GM19043 (cell line): ENCODE data around the gene TES.
A peak's percentile ranks its signal among the peaks of the same experiment; 100 is the strongest.

Source experiments
- ATAC-seq: cut with Tn5 transposase; IDR thresholded peaks from one replicate; pipeline ENCODE4 v1.9.1; 2021; ENCODE audit warnings: low read depth; ENCODE audit not compliant: unreplicated experiment

TES gene

DNA sequence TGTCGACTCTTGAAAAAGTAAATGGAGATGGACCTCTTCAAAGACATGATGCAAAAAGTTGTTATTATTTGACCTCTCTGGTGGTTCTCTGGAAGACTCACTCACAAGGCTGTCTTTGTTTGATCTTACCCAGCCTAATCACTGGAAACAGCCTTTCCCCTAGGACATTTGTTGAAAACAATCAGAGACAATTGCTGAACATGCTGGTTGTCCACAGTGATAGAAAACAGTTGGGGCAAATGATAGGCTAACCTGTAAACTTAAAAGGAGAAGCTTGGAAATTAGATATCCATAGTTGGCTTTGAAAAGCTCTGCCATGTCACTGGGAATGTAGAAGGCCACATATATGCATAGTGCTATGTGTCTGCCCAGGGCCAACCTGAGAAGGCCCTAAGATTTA, 22.9 kb upstream of the TES start:
- ATAC-seq = no peak

DNA sequence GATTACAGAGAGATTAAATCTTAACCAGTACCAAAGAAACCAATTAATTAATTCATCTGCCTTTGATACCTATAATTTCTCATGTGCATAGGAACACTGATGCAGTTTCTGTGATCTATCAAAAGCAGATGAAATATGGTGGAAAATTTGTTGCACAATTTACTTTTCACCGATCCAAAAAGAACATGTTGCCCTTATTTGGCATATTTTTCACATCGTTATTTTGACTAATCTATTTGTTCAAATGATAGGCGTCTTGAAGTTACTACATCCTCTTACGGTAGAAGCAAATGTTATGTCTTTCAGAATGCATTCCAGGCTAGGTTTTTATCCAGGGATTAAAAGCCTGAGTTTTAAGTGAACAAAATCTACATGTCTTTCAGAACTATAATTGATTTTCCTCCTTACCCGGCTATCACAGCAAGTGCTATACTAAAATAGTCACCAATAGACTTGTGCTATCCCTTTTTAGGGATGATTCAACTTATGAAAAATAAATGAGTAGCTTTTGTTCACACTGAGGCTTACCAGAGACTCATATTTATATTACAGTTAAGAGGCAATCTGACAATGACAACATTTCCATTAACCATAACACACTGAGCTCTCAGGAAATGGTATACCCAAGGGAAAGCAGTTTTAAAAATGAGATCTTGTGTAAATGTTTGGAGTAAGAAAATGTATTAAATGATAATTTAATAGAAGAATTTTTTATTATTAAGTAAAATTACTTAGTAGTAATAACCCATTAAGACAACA, 16.8 kb upstream of the TES start:
- ATAC-seq = no peak

DNA sequence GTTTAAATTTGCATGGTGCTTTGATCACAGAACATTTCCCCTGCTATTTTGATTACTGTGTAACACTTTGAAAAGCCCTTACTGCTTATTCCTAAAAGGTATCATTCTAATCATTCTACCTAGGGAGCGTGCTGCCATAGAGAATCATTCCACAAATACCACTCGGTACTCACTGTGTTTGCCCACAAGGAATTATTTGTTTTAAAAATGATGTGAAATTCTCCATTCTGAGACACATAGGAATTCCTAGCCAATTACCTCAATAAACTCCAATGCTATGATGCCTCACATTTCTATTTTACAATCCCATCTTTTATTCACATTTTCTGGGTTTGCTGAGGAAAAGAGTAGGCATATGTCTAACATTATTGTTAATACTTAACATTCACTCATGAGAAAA, 16.2 kb upstream of the TES start:
- ATAC-seq = no peak

- ATAC-seq = no peak
These were observed 14.9 kb upstream of the TES start for GRCh38 chr7:116195451-116195850.

DNA sequence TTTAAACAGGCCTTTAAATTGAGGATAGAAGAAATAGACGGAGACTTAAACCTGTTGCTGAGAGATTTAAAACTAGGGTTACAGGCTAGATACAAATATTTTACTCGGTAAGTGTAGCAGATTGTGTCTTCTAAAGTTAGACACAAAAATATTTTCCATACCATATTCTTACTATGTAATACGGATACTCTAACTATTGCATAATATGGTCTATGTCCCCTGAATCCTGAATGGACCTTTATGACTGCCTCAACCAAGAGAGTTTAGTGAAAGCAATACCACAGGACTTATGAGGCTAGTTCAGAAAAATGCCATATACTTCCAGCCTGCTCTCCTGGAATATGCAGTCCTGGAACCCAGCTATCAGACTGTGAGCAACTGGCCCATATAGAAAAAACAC, 13.4 kb upstream of the TES start:
- no peak for ATAC-seq

GRCh38 chr7:116197360-116197759, 13.0 kb upstream of the TES start:
- no peak for ATAC-seq

- ATAC-seq = no peak
These were observed 11.5 kb upstream of the TES start for GRCh38 chr7:116198748-116199410.

GRCh38 chr7:116200963-116201362, 9.4 kb upstream of the TES start:
- ATAC-seq = no peak

DNA sequence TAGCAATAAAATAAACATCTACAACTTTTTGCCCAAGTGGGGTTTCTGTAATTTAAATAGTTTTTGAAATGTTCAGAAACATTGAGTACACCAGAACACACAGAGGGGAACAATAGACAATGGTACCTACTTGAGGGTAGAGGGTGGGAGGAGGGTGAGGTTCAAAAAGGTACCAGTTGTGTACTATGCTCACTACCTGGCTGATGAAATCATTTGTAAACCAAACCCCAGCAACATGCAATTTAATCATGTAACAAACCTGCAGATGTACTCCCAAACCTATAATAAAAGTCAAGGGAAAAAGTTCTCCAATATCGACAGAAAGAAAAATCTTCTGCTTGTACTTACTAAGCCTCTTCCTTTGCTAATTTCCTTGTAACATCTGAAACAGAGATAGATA, 4.2 kb upstream of the TES start:
- no peak for ATAC-seq

DNA sequence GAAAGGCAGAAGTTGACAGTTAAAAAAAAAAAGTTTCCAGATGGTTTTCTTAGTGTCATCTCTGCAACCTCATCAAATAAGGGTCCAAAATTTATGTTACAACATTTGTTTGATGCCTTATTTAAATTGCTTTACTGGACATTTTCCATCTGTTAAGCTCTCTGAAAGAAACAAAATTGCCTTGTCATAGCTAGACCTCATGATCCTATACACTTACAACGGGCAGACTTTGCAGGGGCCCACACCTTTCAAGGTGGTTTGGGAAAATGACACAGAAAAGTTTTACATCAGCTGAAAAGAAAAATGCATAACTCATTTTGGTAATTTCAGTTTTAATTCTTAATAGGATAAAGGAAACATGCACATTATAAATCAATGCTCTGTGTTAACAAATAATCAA, 1.4 kb upstream of the TES start:
- ATAC-seq = no peak

DNA sequence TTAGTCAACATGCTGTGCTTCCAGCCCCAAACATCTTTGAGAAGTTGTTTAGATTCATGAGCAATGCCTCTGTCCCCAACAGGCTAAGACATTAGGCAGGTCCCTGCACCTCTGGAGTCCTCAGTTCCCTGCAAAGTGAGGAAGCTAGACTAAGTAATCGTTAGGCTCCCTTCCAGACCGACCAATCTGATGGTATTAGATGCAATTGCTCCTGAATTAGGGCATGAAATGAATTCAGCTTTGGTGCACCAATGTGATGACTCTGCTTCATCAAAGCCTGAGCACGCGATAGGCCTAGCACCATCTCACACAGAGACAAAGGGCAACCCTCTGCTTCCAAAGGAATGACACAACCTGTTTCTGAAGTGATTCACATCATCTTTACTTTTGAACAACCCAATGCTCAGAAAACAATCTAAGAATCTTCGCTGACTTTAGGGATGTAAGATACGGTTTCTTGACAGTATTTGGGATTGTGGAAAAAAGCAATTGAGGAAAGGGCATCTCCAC, 723 bp upstream of the TES start:
- ATAC-seq = no peak

GRCh38 chr7:116211006-116211912, 920 bp downstream of the TES start:
- peak; percentile 75 for ATAC-seq

DNA sequence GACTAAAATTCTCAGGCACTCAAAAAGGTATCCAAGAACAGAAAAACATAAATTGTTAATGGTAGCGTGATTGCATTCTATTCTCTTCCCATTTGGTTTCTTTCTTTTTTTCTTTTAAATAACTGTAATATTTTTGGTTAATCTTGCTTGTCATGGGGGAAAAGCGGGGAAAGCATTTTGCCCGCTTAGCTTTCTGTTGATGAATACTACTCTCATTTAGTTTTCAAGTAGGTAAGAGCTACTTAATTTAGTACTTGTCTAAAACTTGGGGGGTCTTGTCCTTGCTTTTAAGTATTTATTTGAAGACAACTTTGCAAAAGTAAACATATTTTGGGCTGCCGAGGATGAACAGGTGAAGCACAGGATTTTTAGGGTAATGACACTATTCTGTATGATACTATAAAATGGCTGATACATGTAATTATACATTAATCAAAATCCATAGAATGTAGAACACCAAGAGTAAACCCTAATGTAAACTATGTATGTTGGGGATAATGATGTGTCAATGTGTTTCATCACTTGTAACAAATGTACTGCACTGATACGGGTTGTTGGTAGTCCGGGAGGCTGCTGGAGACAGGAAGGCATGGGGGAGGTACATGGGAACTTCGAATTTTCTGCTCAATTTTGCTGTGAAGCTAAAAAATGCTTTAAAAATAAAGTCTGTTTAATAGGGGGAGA, 1.7 kb downstream of the TES start:
- ATAC-seq = no peak

- ATAC-seq = no peak
These were observed 2.5 kb downstream of the TES start for GRCh38 chr7:116212869-116213268.

- no peak for ATAC-seq
These were observed 3.2 kb downstream of the TES start for GRCh38 chr7:116213361-116214130.

DNA sequence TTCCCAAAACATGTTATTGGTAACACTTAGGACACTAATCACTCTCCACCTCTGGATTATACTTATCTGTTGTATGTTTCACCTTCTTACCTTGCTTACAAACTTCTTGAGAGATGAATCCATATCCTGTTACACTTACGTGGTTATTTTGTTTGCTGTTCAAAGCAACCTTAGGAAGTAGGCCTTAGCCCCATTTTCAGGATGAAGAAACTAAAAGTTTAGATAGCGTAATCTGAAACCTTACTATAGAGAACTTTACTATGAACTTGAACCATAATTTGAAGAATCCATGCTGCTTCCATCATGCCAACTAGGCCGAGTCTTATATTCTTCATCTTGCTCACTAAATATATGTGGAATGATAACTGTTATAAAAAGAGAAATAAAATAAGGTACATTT, 4.6 kb downstream of the TES start:
- no peak for ATAC-seq

DNA sequence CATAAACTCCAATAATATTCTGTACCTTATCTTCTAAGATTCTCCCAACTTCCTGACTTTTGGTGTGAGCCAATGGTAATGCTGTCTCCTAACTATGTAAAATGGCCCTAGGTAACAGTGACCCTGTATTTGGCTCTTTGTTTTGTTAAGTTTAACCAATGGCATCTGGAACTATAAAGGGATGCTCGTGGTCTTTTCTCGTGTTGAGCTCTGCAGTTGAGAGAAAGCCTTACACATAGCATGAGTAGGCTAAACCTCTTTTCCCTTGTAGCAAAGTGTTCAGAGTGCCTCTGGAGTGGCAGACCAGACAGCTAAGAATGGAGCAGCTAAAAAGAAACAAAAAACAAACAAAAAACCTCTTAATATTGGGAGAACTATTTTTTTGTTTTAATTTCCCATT, 5.2 kb downstream of the TES start:
- ATAC-seq = no peak

- peak; percentile 37 for ATAC-seq
These were observed 6.7 kb downstream of the TES start for GRCh38 chr7:116216956-116217571.

DNA sequence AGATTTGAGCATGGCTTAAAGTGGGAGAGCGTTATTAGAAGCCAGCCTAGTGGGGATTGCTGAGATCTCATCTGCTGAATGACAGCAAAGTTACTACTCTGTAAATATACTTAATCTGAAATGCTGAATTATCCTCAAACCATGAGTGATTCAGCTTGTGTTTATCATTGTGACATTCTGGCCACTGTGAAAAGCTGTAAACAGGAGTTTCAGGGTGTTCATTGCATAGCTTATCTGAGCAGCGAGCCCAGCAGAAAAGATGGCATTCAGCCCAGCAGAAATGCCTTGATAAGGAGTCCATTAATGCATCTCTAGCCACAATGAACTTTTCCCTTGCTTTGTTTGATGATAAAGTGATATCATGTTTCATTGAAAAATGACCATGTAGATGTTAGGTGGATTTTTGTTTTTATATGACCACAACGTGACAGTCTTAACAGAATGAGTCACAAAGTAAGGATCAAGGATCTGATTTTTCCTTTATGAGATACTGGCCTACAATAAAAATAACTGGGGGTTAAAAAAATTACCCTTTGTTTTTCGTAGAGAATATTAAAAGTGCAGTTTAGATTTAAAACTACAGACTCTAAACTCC, 7.8 kb downstream of the TES start:
- no peak for ATAC-seq
